ENCODE results near the gene CFAP100.

Gene CFAP100

GRCh38 chr3:126415661-126416591, 21.2 kb downstream of the CFAP100 start:
- Histone ChIP-seq H3K4me3 (ENCODE audit: low read length) (no peak overlapping the region), H3K4me1 (ENCODE audit: control insufficient read depth, insufficient read depth, low read length) (no peaks in the 10 kb centered on the region), H3K36me3 (ENCODE audit: control insufficient read depth, insufficient read depth, low read length) (no peaks in the 10 kb centered on the region), H3K9ac (ENCODE audit: low read length) (no peak overlapping the region), H3K27me3 (ENCODE audit: control insufficient read depth, insufficient read depth, low read length) (peaks cover 18% of the 10 kb centered on the region), H3K9me3 (ENCODE audit: control insufficient read depth, low read length) (no peaks in the 10 kb centered on the region)

DNA sequence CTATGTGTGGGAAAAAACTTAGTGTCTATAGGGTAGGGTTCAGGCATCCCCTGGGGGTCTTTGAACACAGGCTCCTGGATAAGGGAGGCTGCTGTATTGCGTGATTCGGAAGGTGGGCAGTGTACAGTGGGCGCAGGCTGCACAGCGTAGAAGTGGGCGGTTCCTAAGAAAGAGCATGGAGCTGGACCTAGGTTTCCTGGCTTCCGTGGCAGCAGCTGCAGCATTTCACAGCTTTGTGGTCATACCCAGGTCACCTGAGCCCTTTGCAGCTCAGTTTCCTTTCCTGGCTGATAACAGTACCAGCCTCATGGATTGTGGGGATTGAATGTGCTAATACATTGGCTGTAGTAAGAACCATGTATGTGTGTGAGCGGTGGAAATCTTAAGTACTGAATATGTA, 22.2 kb downstream of the CFAP100 start:
- Histone ChIP-seq H3K9me3 (ENCODE audit: control insufficient read depth, low read length) (no peaks in the 10 kb centered on the region), H3K27me3 (ENCODE audit: control insufficient read depth, insufficient read depth, low read length) (peaks cover 18% of the 10 kb centered on the region), H3K9ac (ENCODE audit: low read length) (no peak overlapping the region), H3K36me3 (ENCODE audit: control insufficient read depth, insufficient read depth, low read length) (no peaks in the 10 kb centered on the region), H3K4me1 (ENCODE audit: control insufficient read depth, insufficient read depth, low read length) (no peaks in the 10 kb centered on the region), H3K4me3 (ENCODE audit: low read length) (no peak overlapping the region)

DNA sequence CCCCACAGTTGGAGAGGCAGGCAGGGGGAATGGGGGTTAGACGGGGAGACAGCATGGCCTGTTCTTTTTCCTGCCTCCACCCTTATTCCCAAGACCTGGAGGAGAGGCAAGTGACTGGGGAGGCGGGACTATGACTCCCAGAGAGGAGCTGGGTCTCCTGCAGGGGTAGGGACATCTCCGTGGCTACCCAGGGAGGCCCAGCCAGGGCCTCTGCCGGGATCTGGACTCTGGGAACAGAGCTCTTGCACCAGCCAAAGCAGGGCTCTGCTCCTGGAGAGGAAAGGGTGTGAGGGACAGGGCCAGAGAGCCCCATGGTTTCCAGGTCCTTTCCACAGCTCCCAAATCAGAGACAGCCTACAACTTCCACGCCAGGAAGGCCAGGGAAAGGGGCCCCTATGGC, 22.8 kb downstream of the CFAP100 start:
- Histone ChIP-seq H3K4me1 (ENCODE audit: control insufficient read depth, insufficient read depth, low read length) (no peaks in the 10 kb centered on the region), H3K36me3 (ENCODE audit: control insufficient read depth, insufficient read depth, low read length) (no peaks in the 10 kb centered on the region), H3K27me3 (ENCODE audit: control insufficient read depth, insufficient read depth, low read length) (peaks cover 18% of the 10 kb centered on the region), H3K9me3 (ENCODE audit: control insufficient read depth, low read length) (no peaks in the 10 kb centered on the region), H3K9ac (ENCODE audit: low read length) (no peak overlapping the region), H3K4me3 (ENCODE audit: low read length) (no peak overlapping the region)

DNA sequence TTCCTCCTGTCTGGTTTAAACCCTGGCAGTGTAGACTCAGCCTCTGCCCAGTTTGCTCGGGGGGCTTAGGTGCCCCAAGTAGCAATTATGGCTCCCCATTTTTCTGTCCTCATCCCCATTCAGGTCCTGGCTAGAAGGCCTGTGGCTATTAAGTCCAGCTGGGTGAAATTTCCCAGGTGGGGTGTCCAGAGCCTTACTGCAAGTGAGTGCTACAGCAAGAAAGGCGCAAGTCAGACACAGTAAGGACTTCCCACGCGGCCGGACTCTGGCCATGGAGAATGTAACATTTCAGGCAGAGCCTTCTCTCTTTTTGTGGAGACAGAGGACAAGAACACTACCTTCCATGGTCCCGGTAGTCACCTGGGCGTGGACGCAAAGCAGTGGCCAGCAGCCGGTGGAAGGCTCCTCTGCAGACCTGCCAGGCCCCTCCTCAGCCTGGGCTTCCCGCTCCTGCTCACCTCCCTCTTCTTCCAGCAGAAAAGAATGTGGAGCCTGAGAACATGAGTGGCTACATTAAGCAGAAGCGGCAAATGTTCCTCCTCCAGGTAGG, 23.3 kb downstream of the CFAP100 start:
- H3K36me3 ChIP-seq (ENCODE audit: control insufficient read depth, insufficient read depth, low read length), result no peaks in the 10 kb centered on the region
- H3K9me3 ChIP-seq (ENCODE audit: control insufficient read depth, low read length), result no peaks in the 10 kb centered on the region
- no peaks in the 10 kb centered on the region for H3K4me1 ChIP-seq (ENCODE audit: control insufficient read depth, insufficient read depth, low read length)
- peaks cover 18% of the 10 kb centered on the region for H3K27me3 ChIP-seq (ENCODE audit: control insufficient read depth, insufficient read depth, low read length)
- H3K9ac ChIP-seq (ENCODE audit: low read length), result no peak overlapping the region
- H3K4me3 ChIP-seq (ENCODE audit: low read length), result no peak overlapping the region

DNA sequence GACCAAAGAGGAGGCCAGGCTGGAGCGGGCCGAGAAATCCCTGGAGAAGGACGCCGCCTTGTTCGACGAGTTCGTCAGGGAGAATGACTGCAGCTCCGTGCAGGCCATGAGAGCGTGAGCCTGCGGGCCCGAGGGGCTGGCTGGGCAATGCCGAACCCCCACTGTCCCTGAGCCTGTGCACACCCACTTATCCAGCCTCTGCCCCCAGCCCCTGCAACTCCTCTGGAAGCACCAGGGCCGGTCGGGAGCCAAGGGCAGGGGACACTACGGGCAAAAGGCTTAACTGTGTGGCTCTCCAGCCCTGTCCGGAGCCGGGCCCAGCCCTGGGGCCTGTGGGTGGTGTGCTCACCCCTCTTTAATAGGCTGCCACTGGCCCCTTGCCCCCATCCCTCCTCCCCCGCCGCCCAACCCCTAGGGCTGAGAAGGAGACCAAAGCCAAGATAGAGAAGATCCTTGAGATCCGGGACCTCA, 24.0 kb downstream of the CFAP100 start:
- no peaks in the 10 kb centered on the region for H3K9me3 ChIP-seq (ENCODE audit: control insufficient read depth, low read length)
- H3K9ac ChIP-seq (ENCODE audit: low read length), result no peak overlapping the region
- peaks cover 18% of the 10 kb centered on the region for H3K27me3 ChIP-seq (ENCODE audit: control insufficient read depth, insufficient read depth, low read length)
- H3K36me3 ChIP-seq (ENCODE audit: control insufficient read depth, insufficient read depth, low read length), result no peaks in the 10 kb centered on the region
- no peaks in the 10 kb centered on the region for H3K4me1 ChIP-seq (ENCODE audit: control insufficient read depth, insufficient read depth, low read length)
- no peak overlapping the region for H3K4me3 ChIP-seq (ENCODE audit: low read length)

GRCh38 chr3:126419151-126419703, 24.5 kb downstream of the CFAP100 start:
- Histone ChIP-seq H3K9me3 (ENCODE audit: control insufficient read depth, low read length) (no peaks in the 10 kb centered on the region), H3K4me3 (ENCODE audit: low read length) (no peak overlapping the region), H3K4me1 (ENCODE audit: control insufficient read depth, insufficient read depth, low read length) (no peaks in the 10 kb centered on the region), H3K9ac (ENCODE audit: low read length) (no peak overlapping the region), H3K36me3 (ENCODE audit: control insufficient read depth, insufficient read depth, low read length) (no peaks in the 10 kb centered on the region), H3K27me3 (ENCODE audit: control insufficient read depth, insufficient read depth, low read length) (peaks cover 18% of the 10 kb centered on the region)

DNA sequence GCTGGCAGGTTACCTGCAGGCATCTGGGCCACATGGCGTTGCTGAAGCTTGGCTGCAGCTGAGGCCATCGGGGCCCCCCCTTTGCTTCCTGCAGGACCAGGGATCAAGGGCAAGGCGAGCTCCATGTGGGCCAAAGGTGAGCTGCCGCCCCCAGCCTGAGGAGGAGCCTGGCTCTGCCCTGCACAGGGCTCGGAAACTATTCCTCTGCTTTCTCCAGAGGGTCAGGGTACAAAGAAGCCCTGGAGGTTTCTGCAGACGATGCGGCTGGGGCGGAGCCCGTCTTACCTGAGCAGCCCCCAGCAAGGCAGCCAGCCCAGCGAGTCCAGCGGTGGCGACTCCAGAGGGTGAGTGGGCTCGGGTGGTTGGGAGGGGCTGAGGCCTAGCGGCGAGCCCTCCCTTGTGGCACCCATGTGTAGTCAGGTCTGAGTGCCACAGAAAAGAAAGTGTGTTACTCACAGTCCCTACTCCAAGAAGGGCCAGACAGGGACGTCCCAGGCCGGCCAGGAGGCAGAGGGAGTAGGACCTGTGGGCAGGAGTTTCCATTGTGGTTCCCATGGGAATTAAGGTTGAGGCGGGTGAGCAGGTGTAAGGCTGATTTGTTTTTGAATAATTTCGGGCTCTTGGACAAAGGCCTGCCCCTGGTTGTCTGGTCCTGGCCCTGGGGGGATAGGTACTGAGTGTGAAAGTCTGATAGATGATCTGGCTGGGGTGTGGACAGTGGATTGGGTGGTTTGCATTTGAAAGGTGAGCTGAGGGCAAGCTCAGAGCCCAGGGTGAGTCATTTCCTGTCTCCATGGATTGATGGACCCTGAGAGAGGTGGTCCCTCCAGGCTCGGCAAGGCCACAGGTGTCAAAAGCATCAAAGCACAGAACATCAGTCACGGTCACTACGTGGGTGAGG, 25.4 kb downstream of the CFAP100 start:
- no peaks in the 10 kb centered on the region for H3K36me3 ChIP-seq (ENCODE audit: control insufficient read depth, insufficient read depth, low read length)
- no peak overlapping the region for H3K4me3 ChIP-seq (ENCODE audit: low read length)
- H3K9ac ChIP-seq (ENCODE audit: low read length), result no peak overlapping the region
- H3K4me1 ChIP-seq (ENCODE audit: control insufficient read depth, insufficient read depth, low read length), result no peaks in the 10 kb centered on the region
- H3K9me3 ChIP-seq (ENCODE audit: control insufficient read depth, low read length), result no peaks in the 10 kb centered on the region
- H3K27me3 ChIP-seq (ENCODE audit: control insufficient read depth, insufficient read depth, low read length), result peaks cover 18% of the 10 kb centered on the region

- no peak overlapping the region for H3K4me3 ChIP-seq (ENCODE audit: low read length)
- H3K36me3 ChIP-seq (ENCODE audit: control insufficient read depth, insufficient read depth, low read length), result no peaks in the 10 kb centered on the region
- no peak overlapping the region for H3K9ac ChIP-seq (ENCODE audit: low read length)
- H3K9me3 ChIP-seq (ENCODE audit: control insufficient read depth, low read length), result no peaks in the 10 kb centered on the region
- H3K4me1 ChIP-seq (ENCODE audit: control insufficient read depth, insufficient read depth, low read length), result no peaks in the 10 kb centered on the region
- peaks cover 12% of the 10 kb centered on the region for H3K27me3 ChIP-seq (ENCODE audit: control insufficient read depth, insufficient read depth, low read length)
These were observed 26.9 kb downstream of the CFAP100 start for GRCh38 chr3:126421573-126422119.

GRCh38 chr3:126422121-126422520, 27.4 kb downstream of the CFAP100 start:
- Histone ChIP-seq H3K4me3 (ENCODE audit: low read length) (no peak overlapping the region), H3K27me3 (ENCODE audit: control insufficient read depth, insufficient read depth, low read length) (peaks cover 7% of the 10 kb centered on the region), H3K4me1 (ENCODE audit: control insufficient read depth, insufficient read depth, low read length) (no peaks in the 10 kb centered on the region), H3K36me3 (ENCODE audit: control insufficient read depth, insufficient read depth, low read length) (no peaks in the 10 kb centered on the region), H3K9me3 (ENCODE audit: control insufficient read depth, low read length) (no peaks in the 10 kb centered on the region), H3K9ac (ENCODE audit: low read length) (no peak overlapping the region)

DNA sequence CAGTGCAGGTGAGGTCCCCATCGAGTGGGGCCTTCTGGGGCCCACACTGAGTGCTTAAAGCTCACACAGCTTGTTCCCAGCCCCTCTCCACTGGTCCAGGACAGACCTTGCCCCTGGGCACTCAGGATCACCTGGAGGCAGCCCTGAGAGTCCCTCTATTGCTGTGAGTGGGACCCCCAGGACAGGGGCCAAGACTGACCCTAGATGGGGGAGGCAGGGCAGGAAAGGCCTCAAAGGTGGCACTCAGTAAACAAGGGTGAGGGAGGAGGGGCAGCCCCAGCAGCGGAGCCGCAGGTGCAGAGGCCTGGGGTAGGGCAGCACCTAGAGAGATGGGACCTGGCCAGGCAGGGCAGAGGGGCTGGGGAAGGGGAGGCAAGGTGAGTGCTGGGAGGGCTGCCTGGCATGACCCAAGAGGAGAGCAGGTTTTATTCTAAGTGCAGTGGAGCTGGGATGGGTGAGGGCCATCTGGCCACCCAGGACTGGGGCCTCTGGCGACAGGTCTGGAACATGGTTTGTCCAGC, 27.9 kb downstream of the CFAP100 start:
- no peaks in the 10 kb centered on the region for H3K4me1 ChIP-seq (ENCODE audit: control insufficient read depth, insufficient read depth, low read length)

More for the DNA sequence above, 27.9 kb downstream of the CFAP100 start:
- H3K27me3 ChIP-seq (ENCODE audit: control insufficient read depth, insufficient read depth, low read length), result peaks cover 2% of the 10 kb centered on the region
- H3K36me3 ChIP-seq (ENCODE audit: control insufficient read depth, insufficient read depth, low read length), result no peaks in the 10 kb centered on the region
- no peaks in the 10 kb centered on the region for H3K9me3 ChIP-seq (ENCODE audit: control insufficient read depth, low read length)
- no peak overlapping the region for H3K9ac ChIP-seq (ENCODE audit: low read length)
- H3K4me3 ChIP-seq (ENCODE audit: low read length), result no peak overlapping the region
